Hepatocyte (in vitro differentiated cells): ENCODE measurements around the gene RNASEH2A. TPM values are rescaled to one million over a fixed set of nuclear protein-coding genes. Genes with fewer than 3 reads are reported as not detected.

Experiments
- DNase-seq: peaks from one replicate; pipeline ENCODE4 v3.0.0-alpha.2; 2016; ENCODE audit warnings: low spot score
- H2AFZ ChIP-seq: fragments of 200-600 bp; sonication (generic); 2 replicates; pipeline ENCODE4 v1.6.0; 2016; ENCODE audit warnings: antibody characterized with exemption, mild to moderate bottlenecking
- H3K27ac ChIP-seq: fragments of 200-600 bp; sonication (generic); 2 replicates; pipeline ENCODE4 v1.5.1; 2016; ENCODE audit warnings: mild to moderate bottlenecking
- H3K27me3 ChIP-seq: fragments of 200-600 bp; sonication (generic); 2 replicates; pipeline ENCODE4 v1.6.1; 2016
- H3K36me3 ChIP-seq: fragments of 200-600 bp; sonication (generic); replicated peaks from 2 replicates; pipeline ENCODE4 v1.5.1; 2016; ENCODE audit warnings: low read depth; ENCODE audit not compliant: insufficient read depth
- H3K4me1 ChIP-seq: fragments of 200-600 bp; sonication (generic); 2 replicates; pipeline ENCODE4 v1.5.1; 2016; ENCODE audit warnings: mild to moderate bottlenecking, moderate library complexity; ENCODE audit not compliant: insufficient read depth
- H3K4me2 ChIP-seq: fragments of 200-600 bp; sonication (generic); 2 replicates; pipeline ENCODE4 v1.6.0; 2016
- H3K4me3 ChIP-seq: fragments of 200-600 bp; sonication (generic); 2 replicates; pipeline ENCODE4 v1.5.1; 2016; ENCODE audit warnings: mild to moderate bottlenecking
- H3K79me2 ChIP-seq: fragments of 200-600 bp; sonication (generic); 2 replicates; pipeline ENCODE4 v1.6.0; 2017; ENCODE audit warnings: mild to moderate bottlenecking
- H3K9me2 ChIP-seq: fragments of 200-600 bp; sonication (generic); replicated peaks from 2 replicates; pipeline ENCODE4 v1.6.0; 2017; ENCODE audit warnings: mild to moderate bottlenecking; ENCODE audit not compliant: insufficient read depth
- H3K9me3 ChIP-seq: fragments of 200-600 bp; sonication (generic); 2 replicates; pipeline ENCODE4 v1.5.1; 2016; ENCODE audit warnings: low read depth, mild to moderate bottlenecking
- H4K20me1 ChIP-seq: fragments of 200-600 bp; sonication (generic); 2 replicates; pipeline ENCODE4 v1.6.0; 2016; ENCODE audit warnings: mild to moderate bottlenecking; ENCODE audit not compliant: insufficient read depth, poor library complexity, severe bottlenecking
- CTCF ChIP-seq: fragments of 200-600 bp; sonication (generic); IDR thresholded peaks from 2 replicates; pipeline ENCODE4 v1.5.1; 2016; ENCODE audit warnings: antibody characterized with exemption, mild to moderate bottlenecking; ENCODE audit not compliant: poor library complexity
- EZH2 ChIP-seq: fragments of 200-600 bp; sonication (generic); IDR thresholded peaks from 2 replicates; pipeline ENCODE4 v1.6.1; 2016; ENCODE audit warnings: antibody characterized with exemption, mild to moderate bottlenecking, borderline replicate concordance
- EZH2phosphoT487 ChIP-seq: fragments of 200-600 bp; sonication (generic); IDR thresholded peaks from one replicate; pipeline ENCODE4 v1.6.1; 2018; ENCODE audit warnings: antibody characterized with exemption, mild to moderate bottlenecking, low read depth, moderate library complexity; ENCODE audit not compliant: unreplicated experiment, severe bottlenecking
- WGBS: methylation state at CpG from one replicate; pipeline ENCODE4 v1.1.6; 2016; ENCODE audit warnings: low lambda C conversion rate; ENCODE audit errors: missing lambda C conversion rate; 5-methylcytosine and 5-hydroxymethylcytosine counted together
- polyA plus RNA-seq: library from polyadenylated mRNA; unstranded; fragments of >200 nt; fragmentation: Nextera tagmentation; extraction: Ambion mirVana; gene quantifications from 2 replicates; pipeline ENCODE4 v1.2.1, GENCODE V29; 2016
- total RNA-seq: library from RNA; depleted of rRNA; stranded (reverse); fragments of >200 nt; gene quantifications from 2 replicates; pipeline ENCODE4 v1.2.3, GENCODE V29; 2014

Gene RNASEH2A
- total and polyA plus RNA-seq, 2 experiments from 2014 or later: 9.3 to 25.7 TPM

GRCh38 chr19:12821761-12822160, 15.4 kb downstream of the RNASEH2A start:
- H4K20me1 ChIP-seq: no peaks in the 10 kb centered on the region
- H3K36me3 ChIP-seq: no peaks in the 10 kb centered on the region
- H3K4me1 ChIP-seq: no peaks in the 10 kb centered on the region
- H3K27me3 ChIP-seq: peaks cover 20% of the 10 kb centered on the region
- no peaks in the 10 kb centered on the region for H3K9me3 ChIP-seq
- 90% methylated on average over 2 of the region's 2 CpGs for WGBS
- no peaks in the 10 kb centered on the region for H3K79me2 ChIP-seq
- no peak for TF ChIP-seq EZH2
- TF ChIP-seq EZH2phosphoT487: no peak
- no peak for TF ChIP-seq CTCF
- no peak for DNase-seq
- H3K4me2 ChIP-seq: no peak overlapping the region
- no peak overlapping the region for H2AFZ ChIP-seq
- H3K27ac ChIP-seq: no peak overlapping the region
- no peak overlapping the region for H3K4me3 ChIP-seq
- no peaks in the 10 kb centered on the region for H3K9me2 ChIP-seq

GRCh38 chr19:12825254-12826131, 19.1 kb downstream of the RNASEH2A start:
- no peak overlapping the region for H3K4me3 ChIP-seq
- TF ChIP-seq EZH2phosphoT487 (no peak), CTCF (peak; percentile 51)
- peak; percentile 54 for DNase-seq
- H3K36me3 ChIP-seq: no peaks in the 10 kb centered on the region
- no peak overlapping the region for H2AFZ ChIP-seq
- no peaks in the 10 kb centered on the region for H3K9me2 ChIP-seq
- no peaks in the 10 kb centered on the region for H3K79me2 ChIP-seq
- no peaks in the 10 kb centered on the region for H3K4me1 ChIP-seq
- no peak overlapping the region for H3K27ac ChIP-seq
- H3K9me3 ChIP-seq: no peaks in the 10 kb centered on the region
- peaks cover 34% of the 10 kb centered on the region for H3K27me3 ChIP-seq
- H4K20me1 ChIP-seq: no peaks in the 10 kb centered on the region
- 10% methylated on average over 32 of the region's 46 CpGs for WGBS
- peak overlapping the region; percentile 65 for H3K4me2 ChIP-seq

GRCh38 chr19:12828494-12828893, 22.1 kb downstream of the RNASEH2A start:
- WGBS: 16% methylated on average over 23 of the region's 23 CpGs
- H3K27me3 ChIP-seq: peaks cover 57% of the 10 kb centered on the region
- H3K4me1 ChIP-seq: no peaks in the 10 kb centered on the region

GRCh38 chr19:12833418-12833737, 27.0 kb downstream of the RNASEH2A start:
- no peak for DNase-seq
- Histone ChIP-seq H3K4me1 (no peaks in the 10 kb centered on the region), H3K4me3 (no peak overlapping the region), H3K36me3 (no peaks in the 10 kb centered on the region), H3K9me3 (no peaks in the 10 kb centered on the region), H4K20me1 (no peaks in the 10 kb centered on the region), H2AFZ (no peak overlapping the region), H3K79me2 (no peaks in the 10 kb centered on the region), H3K27ac (no peak overlapping the region), H3K4me2 (peak overlapping the region; percentile 98), H3K9me2 (no peaks in the 10 kb centered on the region), H3K27me3 (peaks cover 80% of the 10 kb centered on the region)
- TF ChIP-seq CTCF: no peak
- 11% methylated on average over 2 of the region's 5 CpGs for WGBS

More at GRCh38 chr19:12828494-12828893, 22.1 kb downstream of the RNASEH2A start:
- Histone ChIP-seq H2AFZ (no peak overlapping the region), H3K79me2 (no peaks in the 10 kb centered on the region), H3K4me2 (peak overlapping the region; percentile 34), H3K27ac (no peak overlapping the region), H3K4me3 (no peak overlapping the region), H3K9me2 (no peaks in the 10 kb centered on the region), H3K36me3 (no peaks in the 10 kb centered on the region), H4K20me1 (no peaks in the 10 kb centered on the region), H3K9me3 (no peaks in the 10 kb centered on the region)
- no peak for TF ChIP-seq EZH2phosphoT487
- DNase-seq: peak; percentile 56
